Astrocyte (in vitro differentiated cells and primary cell): ENCODE data around the gene GUCY2C. TPM values are rescaled to one million over a fixed set of nuclear protein-coding genes. Genes with fewer than 3 reads are reported as not detected.

Source experiments
- DNase-seq: peaks from one replicate; pipeline ENCODE4 v3.0.0-alpha.2; 2010; ENCODE audit warnings: low read depth
- FAIRE-seq: peaks from 2 replicates; lab custom pipeline; 2011; peaks lifted over from hg19 to GRCh38; lab: Jason Lieb, UNC
- H2AFZ ChIP-seq: 2 replicates; pipeline ENCODE4 v1.6.0; 2012; ENCODE audit warnings: low read depth, low read length, inconsistent platforms
- H3K27ac ChIP-seq: 2 replicates; pipeline ENCODE4 v1.5.1; 2011; ENCODE audit warnings: low read depth, low read length, inconsistent platforms
- H3K27me3 ChIP-seq: 2 replicates; pipeline ENCODE4 v1.6.0; 2011; ENCODE audit warnings: low read length, inconsistent platforms; ENCODE audit not compliant: insufficient read depth
- H3K36me3 ChIP-seq: 2 replicates; pipeline ENCODE4 v1.5.1; 2011; ENCODE audit warnings: low read length, inconsistent platforms; ENCODE audit not compliant: insufficient read depth
- H3K4me1 ChIP-seq: 2 replicates; pipeline ENCODE4 v1.5.1; 2011; ENCODE audit warnings: low read length, inconsistent platforms; ENCODE audit not compliant: insufficient read depth
- H3K4me2 ChIP-seq: 2 replicates; pipeline ENCODE4 v1.6.0; 2012; ENCODE audit warnings: low read length, inconsistent platforms
- H3K4me3 ChIP-seq: 2 replicates; pipeline ENCODE4 v1.5.1; 2011; ENCODE audit warnings: low read depth, mild to moderate bottlenecking, low read length, inconsistent platforms; ENCODE audit not compliant: insufficient read depth
- H3K79me2 ChIP-seq: 2 replicates; pipeline ENCODE4 v1.6.0; 2012; ENCODE audit warnings: mild to moderate bottlenecking, low read length, inconsistent platforms; ENCODE audit not compliant: insufficient read depth
- H3K9ac ChIP-seq: 2 replicates; pipeline ENCODE4 v1.6.0; 2012; ENCODE audit warnings: mild to moderate bottlenecking, low read length, inconsistent platforms
- H3K9me3 ChIP-seq: 2 replicates; pipeline ENCODE4 v1.5.1; 2012; ENCODE audit warnings: low read depth, mild to moderate bottlenecking, low read length, inconsistent platforms; ENCODE audit not compliant: insufficient read depth
- H4K20me1 ChIP-seq: 2 replicates; pipeline ENCODE4 v1.6.0; 2012; ENCODE audit warnings: low read length, inconsistent platforms; ENCODE audit not compliant: insufficient read depth
- H3K27ac Mint-ChIP-seq: one replicate; pipeline ENCODE4 v1.8.0; 2021; ENCODE audit warnings: mild to moderate bottlenecking, mixed read lengths; ENCODE audit not compliant: unreplicated experiment
- H3K27me3 Mint-ChIP-seq: one replicate; pipeline ENCODE4 v1.8.0; 2021; ENCODE audit warnings: low read depth, mixed read lengths; ENCODE audit not compliant: unreplicated experiment
- H3K36me3 Mint-ChIP-seq: one replicate; pipeline ENCODE4 v1.8.0; 2021; ENCODE audit warnings: low read depth, mixed read lengths; ENCODE audit not compliant: unreplicated experiment
- H3K4me1 Mint-ChIP-seq: one replicate; pipeline ENCODE4 v1.8.0; 2021; ENCODE audit warnings: low read depth, mixed read lengths; ENCODE audit not compliant: unreplicated experiment
- H3K4me3 Mint-ChIP-seq: one replicate; pipeline ENCODE4 v1.8.0; 2021; ENCODE audit warnings: mild to moderate bottlenecking, moderate library complexity, mixed read lengths; ENCODE audit not compliant: unreplicated experiment
- H3K9me3 Mint-ChIP-seq: one replicate; pipeline ENCODE4 v1.8.0; 2021; ENCODE audit warnings: mild to moderate bottlenecking, mixed read lengths; ENCODE audit not compliant: unreplicated experiment
- CTCF ChIP-seq: IDR thresholded peaks from 2 replicates; pipeline ENCODE4 v1.5.1; 2011; ENCODE audit warnings: low read depth, mild to moderate bottlenecking, inconsistent platforms, low read length, moderate library complexity; ENCODE audit not compliant: insufficient read depth
- EZH2 ChIP-seq: IDR thresholded peaks from 2 replicates; pipeline ENCODE4 v1.6.1; 2012; ENCODE audit warnings: mild to moderate bottlenecking, low read length, inconsistent platforms; ENCODE audit not compliant: insufficient read depth
- total RNA-seq: library from RNA; stranded (reverse); gene quantifications from 2 replicates; pipeline ENCODE4 v1.2.1, GENCODE V29; 2021

GUCY2C gene
- total RNA-seq, 1 donor from 2014 or later: 0.09 TPM

- TF ChIP-seq EZH2 (no peak), CTCF (no peak)
- Histone ChIP-seq H3K4me3 (no peak overlapping the region), H3K4me1 (no peaks in the 10 kb centered on the region), H3K27me3 (no peaks in the 10 kb centered on the region), H3K27ac (no peak overlapping the region), H3K4me2 (no peak overlapping the region), H3K36me3 (no peaks in the 10 kb centered on the region), H3K9ac (no peak overlapping the region), H3K79me2 (no peaks in the 10 kb centered on the region), H4K20me1 (no peaks in the 10 kb centered on the region), H3K9me3 (no peaks in the 10 kb centered on the region), H2AFZ (no peak overlapping the region)
- no peak for DNase-seq
- Mint-ChIP-seq H3K36me3 (no peaks in the 10 kb centered on the region), H3K27ac (no peak overlapping the region), H3K4me1 (no peaks in the 10 kb centered on the region), H3K9me3 (no peaks in the 10 kb centered on the region), H3K27me3 (no peaks in the 10 kb centered on the region), H3K4me3 (no peak overlapping the region)
- no peak for FAIRE-seq
Observed at GRCh38 chr12:14681625-14682024, 14.8 kb downstream of the GUCY2C start.

- TF ChIP-seq CTCF (no peak), EZH2 (no peak)
- Histone ChIP-seq H3K9ac (no peak overlapping the region), H4K20me1 (no peaks in the 10 kb centered on the region), H3K79me2 (no peaks in the 10 kb centered on the region), H2AFZ (no peak overlapping the region), H3K4me3 (no peak overlapping the region), H3K27ac (no peak overlapping the region), H3K36me3 (no peaks in the 10 kb centered on the region), H3K27me3 (no peaks in the 10 kb centered on the region), H3K9me3 (no peaks in the 10 kb centered on the region), H3K4me2 (no peak overlapping the region), H3K4me1 (no peaks in the 10 kb centered on the region)
- H3K36me3 Mint-ChIP-seq: no peaks in the 10 kb centered on the region
- DNase-seq: no peak
- no peaks in the 10 kb centered on the region for H3K4me1 Mint-ChIP-seq
- no peaks in the 10 kb centered on the region for H3K27me3 Mint-ChIP-seq
- no peaks in the 10 kb centered on the region for H3K9me3 Mint-ChIP-seq
- no peak overlapping the region for H3K4me3 Mint-ChIP-seq
- FAIRE-seq: no peak
- no peak overlapping the region for H3K27ac Mint-ChIP-seq
Observed at GRCh38 chr12:14681190-14681589, 15.2 kb downstream of the GUCY2C start.

GRCh38 chr12:14678547-14679150 lies 17.8 kb downstream of the GUCY2C start:
- Mint-ChIP-seq H3K27ac (no peak overlapping the region), H3K4me1 (no peaks in the 10 kb centered on the region), H3K4me3 (no peak overlapping the region), H3K27me3 (peaks cover 7% of the 10 kb centered on the region), H3K9me3 (no peaks in the 10 kb centered on the region), H3K36me3 (no peaks in the 10 kb centered on the region)
- H3K36me3 ChIP-seq: no peaks in the 10 kb centered on the region
- H3K27ac ChIP-seq: no peak overlapping the region
- TF ChIP-seq CTCF: no peak
- no peak for TF ChIP-seq EZH2
- no peaks in the 10 kb centered on the region for H3K27me3 ChIP-seq
- no peak overlapping the region for H3K4me3 ChIP-seq
- H3K79me2 ChIP-seq: no peaks in the 10 kb centered on the region
- FAIRE-seq: no peak
- H3K9ac ChIP-seq: no peak overlapping the region
- no peaks in the 10 kb centered on the region for H4K20me1 ChIP-seq
- no peaks in the 10 kb centered on the region for H3K9me3 ChIP-seq
- DNase-seq: no peak
- no peak overlapping the region for H2AFZ ChIP-seq
- H3K4me2 ChIP-seq: no peak overlapping the region
- H3K4me1 ChIP-seq: no peaks in the 10 kb centered on the region
